ENCODE measurements around the gene MTHFSD.

The MTHFSD gene

DNA sequence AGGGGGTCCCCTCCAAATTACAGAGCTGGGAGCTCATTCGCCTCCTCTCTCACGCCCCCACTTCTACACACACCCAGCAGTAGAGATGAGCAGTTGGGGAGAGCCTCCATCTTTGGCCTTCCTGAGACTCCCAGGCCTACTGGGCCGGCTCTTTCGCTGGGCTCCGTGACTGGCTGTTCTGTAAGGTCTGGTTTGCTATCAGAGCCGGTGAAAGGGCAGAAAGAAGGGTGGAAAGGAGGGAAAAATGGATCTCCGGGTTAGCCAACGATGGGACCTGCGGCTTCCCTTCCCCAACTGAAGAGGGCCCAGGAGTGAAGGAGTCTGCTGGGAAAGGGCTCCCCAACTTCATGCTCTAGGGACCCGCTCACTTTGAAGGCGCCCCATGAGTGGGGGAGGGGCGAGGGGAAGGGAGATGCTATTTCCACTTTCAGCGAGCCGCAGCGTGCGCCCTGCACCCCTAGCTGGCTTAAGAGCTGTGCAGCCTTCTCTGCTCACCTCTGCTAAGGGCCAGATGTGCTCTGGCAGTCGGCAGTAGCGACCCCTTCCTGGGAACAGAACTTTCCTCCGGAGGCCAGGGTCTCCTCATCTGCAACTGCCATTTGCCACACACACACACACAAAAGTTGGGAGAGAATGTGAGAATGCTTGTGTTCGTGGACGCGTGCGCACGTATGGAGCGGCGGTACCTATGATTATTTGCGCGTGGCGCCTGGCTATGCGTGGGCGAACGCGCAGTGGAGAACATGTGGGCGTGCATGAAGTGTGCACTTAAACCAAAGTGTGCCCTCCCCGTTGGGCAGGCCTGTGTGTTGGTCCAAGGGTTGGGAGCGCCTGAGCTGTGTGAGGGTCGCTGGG lies 47.6 kb downstream of the MTHFSD start:
- ATAC-seq: no peak
- no peak for TF ChIP-seq ISL1 (CRISPR knock-in tag; IDR thresholded peaks at IDR 0.05)
- TF ChIP-seq ZC3H10 (CRISPR knock-in tag; IDR thresholded peaks at IDR 0.05): no peak
- TF ChIP-seq, protein P1, sequence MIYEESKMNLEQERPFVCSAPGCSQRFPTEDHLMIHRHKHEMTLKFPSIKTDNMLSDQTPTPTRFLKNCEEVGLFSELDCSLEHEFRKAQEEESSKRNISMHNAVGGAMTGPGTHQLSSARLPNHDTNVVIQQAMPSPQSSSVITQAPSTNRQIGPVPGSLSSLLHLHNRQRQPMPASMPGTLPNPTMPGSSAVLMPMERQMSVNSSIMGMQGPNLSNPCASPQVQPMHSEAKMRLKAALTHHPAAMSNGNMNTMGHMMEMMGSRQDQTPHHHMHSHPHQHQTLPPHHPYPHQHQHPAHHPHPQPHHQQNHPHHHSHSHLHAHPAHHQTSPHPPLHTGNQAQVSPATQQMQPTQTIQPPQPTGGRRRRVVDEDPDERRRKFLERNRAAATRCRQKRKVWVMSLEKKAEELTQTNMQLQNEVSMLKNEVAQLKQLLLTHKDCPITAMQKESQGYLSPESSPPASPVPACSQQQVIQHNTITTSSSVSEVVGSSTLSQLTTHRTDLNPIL (CRISPR knock-in tag; IDR thresholded peaks at IDR 0.05; ENCODE audit: low read depth): no peak
- no peak for TF ChIP-seq RARB (CRISPR knock-in tag; IDR thresholded peaks at IDR 0.05)
- no peak for TF ChIP-seq OSR1 (CRISPR knock-in tag; IDR thresholded peaks at IDR 0.05)
- TF ChIP-seq GLIS3 (CRISPR knock-in tag; IDR thresholded peaks at IDR 0.05): no peak

DNA sequence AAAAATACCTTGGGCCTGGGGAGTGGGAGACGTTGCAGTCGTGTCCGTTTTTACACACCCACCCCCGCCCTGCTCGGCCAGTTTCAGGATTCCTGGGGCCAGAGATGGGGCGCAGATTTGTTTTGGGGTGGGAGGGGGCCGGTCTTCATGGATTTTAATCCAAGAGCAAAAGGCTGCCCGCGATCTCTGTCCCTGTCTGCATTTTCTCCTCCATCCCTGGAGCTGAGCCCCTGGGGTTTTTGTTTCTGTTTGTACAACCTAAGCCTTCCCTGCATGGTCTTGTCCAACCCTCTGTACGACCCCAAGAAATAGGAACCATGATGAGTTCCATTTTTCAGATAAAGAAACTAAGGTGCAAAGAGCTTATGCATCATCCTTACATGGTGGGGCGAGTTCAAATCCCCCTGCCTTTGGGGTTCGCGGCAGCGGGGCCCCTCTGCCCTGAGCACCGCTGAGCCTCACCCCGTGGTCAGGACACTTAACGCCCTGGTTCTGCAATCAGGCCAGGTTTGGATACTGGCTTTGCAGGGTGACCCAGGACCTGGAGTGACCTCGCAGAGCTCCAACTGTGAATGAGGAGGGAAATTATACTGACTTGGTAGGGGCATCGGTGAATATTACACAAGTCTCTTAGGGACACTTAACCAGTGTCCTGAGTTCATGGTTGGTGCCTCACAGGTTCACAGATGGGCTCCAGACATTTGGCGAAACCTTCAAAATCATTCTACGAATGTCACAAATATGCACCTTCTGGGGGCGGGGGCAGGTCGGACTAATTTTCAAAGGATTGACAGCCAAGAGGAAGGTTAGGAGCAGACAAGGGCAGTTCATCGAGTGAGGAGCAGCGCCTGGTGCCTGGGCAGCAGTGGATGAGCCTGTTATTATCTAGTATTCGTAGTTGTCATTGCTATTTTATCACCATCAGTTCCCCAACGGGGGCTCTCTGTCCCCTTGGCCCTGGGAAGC lies 48.9 kb downstream of the MTHFSD start:
- TF ChIP-seq OSR1 (CRISPR knock-in tag; IDR thresholded peaks at IDR 0.05) (no peak), ISL1 (CRISPR knock-in tag; IDR thresholded peaks at IDR 0.05) (no peak), RARB (CRISPR knock-in tag; IDR thresholded peaks at IDR 0.05) (no peak), GLIS3 (CRISPR knock-in tag; IDR thresholded peaks at IDR 0.05) (no peak), TOX (CRISPR knock-in tag; IDR thresholded peaks at IDR 0.05; ENCODE audit: borderline replicate concordance) (no peak), BACH2 (CRISPR knock-in tag; IDR thresholded peaks at IDR 0.05; ENCODE audit: borderline replicate concordance) (no peak), TCF4 (CRISPR knock-in tag; IDR thresholded peaks at IDR 0.05; ENCODE audit: borderline replicate concordance) (no peak), ZC3H10 (CRISPR knock-in tag; IDR thresholded peaks at IDR 0.05) (no peak), ARNTL (CRISPR knock-in tag; IDR thresholded peaks at IDR 0.05; ENCODE audit: borderline replicate concordance, low read depth) (no peak), ZFP3 (CRISPR knock-in tag; IDR thresholded peaks at IDR 0.05) (no peak), CSDC2 (CRISPR knock-in tag; IDR thresholded peaks at IDR 0.05) (no peak)
- TF ChIP-seq, protein P2, sequence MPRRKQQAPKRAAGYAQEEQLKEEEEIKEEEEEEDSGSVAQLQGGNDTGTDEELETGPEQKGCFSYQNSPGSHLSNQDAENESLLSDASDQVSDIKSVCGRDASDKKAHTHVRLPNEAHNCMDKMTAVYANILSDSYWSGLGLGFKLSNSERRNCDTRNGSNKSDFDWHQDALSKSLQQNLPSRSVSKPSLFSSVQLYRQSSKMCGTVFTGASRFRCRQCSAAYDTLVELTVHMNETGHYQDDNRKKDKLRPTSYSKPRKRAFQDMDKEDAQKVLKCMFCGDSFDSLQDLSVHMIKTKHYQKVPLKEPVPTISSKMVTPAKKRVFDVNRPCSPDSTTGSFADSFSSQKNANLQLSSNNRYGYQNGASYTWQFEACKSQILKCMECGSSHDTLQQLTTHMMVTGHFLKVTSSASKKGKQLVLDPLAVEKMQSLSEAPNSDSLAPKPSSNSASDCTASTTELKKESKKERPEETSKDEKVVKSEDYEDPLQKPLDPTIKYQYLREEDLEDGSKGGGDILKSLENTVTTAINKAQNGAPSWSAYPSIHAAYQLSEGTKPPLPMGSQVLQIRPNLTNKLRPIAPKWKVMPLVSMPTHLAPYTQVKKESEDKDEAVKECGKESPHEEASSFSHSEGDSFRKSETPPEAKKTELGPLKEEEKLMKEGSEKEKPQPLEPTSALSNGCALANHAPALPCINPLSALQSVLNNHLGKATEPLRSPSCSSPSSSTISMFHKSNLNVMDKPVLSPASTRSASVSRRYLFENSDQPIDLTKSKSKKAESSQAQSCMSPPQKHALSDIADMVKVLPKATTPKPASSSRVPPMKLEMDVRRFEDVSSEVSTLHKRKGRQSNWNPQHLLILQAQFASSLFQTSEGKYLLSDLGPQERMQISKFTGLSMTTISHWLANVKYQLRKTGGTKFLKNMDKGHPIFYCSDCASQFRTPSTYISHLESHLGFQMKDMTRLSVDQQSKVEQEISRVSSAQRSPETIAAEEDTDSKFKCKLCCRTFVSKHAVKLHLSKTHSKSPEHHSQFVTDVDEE (CRISPR knock-in tag; IDR thresholded peaks at IDR 0.05): no peak
- TF ChIP-seq, protein P1 (CRISPR knock-in tag; IDR thresholded peaks at IDR 0.05; ENCODE audit: low read depth): no peak
- TF ChIP-seq, protein P3, sequence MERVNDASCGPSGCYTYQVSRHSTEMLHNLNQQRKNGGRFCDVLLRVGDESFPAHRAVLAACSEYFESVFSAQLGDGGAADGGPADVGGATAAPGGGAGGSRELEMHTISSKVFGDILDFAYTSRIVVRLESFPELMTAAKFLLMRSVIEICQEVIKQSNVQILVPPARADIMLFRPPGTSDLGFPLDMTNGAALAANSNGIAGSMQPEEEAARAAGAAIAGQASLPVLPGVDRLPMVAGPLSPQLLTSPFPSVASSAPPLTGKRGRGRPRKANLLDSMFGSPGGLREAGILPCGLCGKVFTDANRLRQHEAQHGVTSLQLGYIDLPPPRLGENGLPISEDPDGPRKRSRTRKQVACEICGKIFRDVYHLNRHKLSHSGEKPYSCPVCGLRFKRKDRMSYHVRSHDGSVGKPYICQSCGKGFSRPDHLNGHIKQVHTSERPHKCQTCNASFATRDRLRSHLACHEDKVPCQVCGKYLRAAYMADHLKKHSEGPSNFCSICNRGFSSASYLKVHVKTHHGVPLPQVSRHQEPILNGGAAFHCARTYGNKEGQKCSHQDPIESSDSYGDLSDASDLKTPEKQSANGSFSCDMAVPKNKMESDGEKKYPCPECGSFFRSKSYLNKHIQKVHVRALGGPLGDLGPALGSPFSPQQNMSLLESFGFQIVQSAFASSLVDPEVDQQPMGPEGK (CRISPR knock-in tag; IDR thresholded peaks at IDR 0.05; ENCODE audit: borderline replicate concordance): no peak
- ATAC-seq: no peak

DNA sequence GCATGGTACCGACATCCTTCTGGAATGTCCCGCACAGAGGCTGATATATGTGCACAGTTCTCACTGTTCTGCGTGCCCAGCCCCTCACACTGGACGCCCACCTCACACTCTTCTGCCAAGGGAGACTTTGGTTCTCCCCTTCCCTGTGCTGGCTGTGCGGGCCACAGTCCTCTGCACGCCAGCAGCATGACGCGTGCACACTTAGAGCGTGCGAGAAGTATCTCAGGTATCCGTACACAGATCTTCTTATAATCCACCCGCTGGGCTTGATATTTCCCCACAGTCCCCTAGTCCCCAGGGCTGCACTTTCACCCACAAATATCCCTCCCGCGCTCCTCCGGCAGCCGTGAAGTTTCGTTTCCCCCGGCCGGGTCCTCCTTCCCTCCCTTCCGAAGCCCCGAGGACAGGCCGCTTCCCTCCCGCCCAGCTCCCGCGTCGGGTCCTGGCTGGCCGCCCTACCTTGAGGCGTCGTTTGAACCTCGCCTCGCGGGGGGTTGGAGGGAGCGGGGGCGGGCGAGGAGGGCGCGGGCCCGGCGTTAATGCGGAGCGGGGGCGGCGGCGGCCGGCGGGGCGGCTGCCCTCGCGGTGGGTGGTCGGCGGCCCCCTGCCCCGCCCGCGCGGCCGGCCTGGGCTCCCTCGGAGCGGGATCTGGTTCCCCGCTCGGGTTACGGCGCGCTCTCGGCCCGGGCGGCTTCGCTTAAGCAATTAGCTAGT lies 49.7 kb downstream of the MTHFSD start:
- ATAC-seq: no peak
- TF ChIP-seq POU6F1 (CRISPR knock-in tag; IDR thresholded peaks at IDR 0.05; ENCODE audit: borderline replicate concordance, low read depth) (no peak), ARNTL (CRISPR knock-in tag; IDR thresholded peaks at IDR 0.05; ENCODE audit: borderline replicate concordance, low read depth) (no peak), OSR1 (CRISPR knock-in tag; IDR thresholded peaks at IDR 0.05) (no peak), ESRRG (CRISPR knock-in tag; IDR thresholded peaks at IDR 0.05) (no peak), ZFP3 (CRISPR knock-in tag; IDR thresholded peaks at IDR 0.05) (no peak), ISL1 (CRISPR knock-in tag; IDR thresholded peaks at IDR 0.05) (no peak), TOX (CRISPR knock-in tag; IDR thresholded peaks at IDR 0.05; ENCODE audit: borderline replicate concordance) (no peak), TCF4 (CRISPR knock-in tag; IDR thresholded peaks at IDR 0.05; ENCODE audit: borderline replicate concordance) (no peak), GLIS3 (CRISPR knock-in tag; IDR thresholded peaks at IDR 0.05) (no peak), RARB (CRISPR knock-in tag; IDR thresholded peaks at IDR 0.05) (no peak)
- TF ChIP-seq, protein P1 (CRISPR knock-in tag; IDR thresholded peaks at IDR 0.05; ENCODE audit: low read depth): no peak
- TF ChIP-seq, protein P3 (CRISPR knock-in tag; IDR thresholded peaks at IDR 0.05; ENCODE audit: borderline replicate concordance): no peak
